SK-N-SH treated with all-trans-retinoic acid at 6 μM for 48 hours (cell line): ENCODE data around the gene ZMYM2.

Experiments
- ATAC-seq: fragments of 200-7000 bp; cut with Tn5 transposase; 3 replicates; pipeline ENCODE4 v1.9.1; 2020; ENCODE audit warnings: mild to moderate bottlenecking, moderate library complexity
- ARNTL ChIP-seq: fragments of 450-650 bp; formaldehyde crosslinking; IDR thresholded peaks from 2 replicates; pipeline ENCODE4 v1.5.0; 2020; ENCODE audit warnings: low read depth, mild to moderate bottlenecking, moderate library complexity, borderline replicate concordance
- BACH2 ChIP-seq: fragments of 250-450 bp; sonication (Bioruptor Pico); IDR thresholded peaks from 2 replicates; pipeline ENCODE4 v1.9.0; 2021; ENCODE audit warnings: mild to moderate bottlenecking, borderline replicate concordance
- CSDC2 ChIP-seq: fragments of 250-450 bp; sonication (Bioruptor Pico); IDR thresholded peaks from 2 replicates; pipeline ENCODE4 v1.5.0; 2020; ENCODE audit warnings: mild to moderate bottlenecking, moderate library complexity
- ESRRG ChIP-seq: fragments of 250-450 bp; sonication (Bioruptor Pico); IDR thresholded peaks from 2 replicates; pipeline ENCODE4 v1.6.1; 2021; ENCODE audit warnings: mild to moderate bottlenecking
- GLIS3 ChIP-seq: fragments of 250-450 bp; sonication (Bioruptor Pico); IDR thresholded peaks from 2 replicates; pipeline ENCODE4 v1.5.0; 2020; ENCODE audit warnings: mild to moderate bottlenecking, moderate library complexity
- OSR1 ChIP-seq: fragments of 250-450 bp; sonication (Bioruptor Pico); IDR thresholded peaks from 2 replicates; pipeline ENCODE4 v1.8.0; 2022; ENCODE audit warnings: moderate library complexity, mild to moderate bottlenecking, inconsistent platforms
- PPARA ChIP-seq: fragments of 250-450 bp; sonication (Bioruptor Pico); IDR thresholded peaks from 2 replicates; pipeline ENCODE4 v1.5.0; 2020; ENCODE audit warnings: mild to moderate bottlenecking, borderline replicate concordance
- RARB ChIP-seq: fragments of 250-450 bp; sonication (Bioruptor Pico); IDR thresholded peaks from 2 replicates; pipeline ENCODE4 v1.8.0; 2021; ENCODE audit warnings: mild to moderate bottlenecking, moderate library complexity
- SNAI2 ChIP-seq: fragments of 250-450 bp; sonication (Bioruptor Pico); IDR thresholded peaks from 2 replicates; pipeline ENCODE4 v1.5.0; 2020; ENCODE audit warnings: mild to moderate bottlenecking, moderate library complexity
- TCF4 ChIP-seq: fragments of 250-450 bp; sonication (Bioruptor Pico); IDR thresholded peaks from 2 replicates; pipeline ENCODE4 v1.8.0; 2021; ENCODE audit warnings: mild to moderate bottlenecking, moderate library complexity, borderline replicate concordance
- TOX ChIP-seq: fragments of 250-450 bp; sonication (Bioruptor Pico); IDR thresholded peaks from 2 replicates; pipeline ENCODE4 v1.8.0; 2021; ENCODE audit warnings: mild to moderate bottlenecking, moderate library complexity, borderline replicate concordance
- ZC3H10 ChIP-seq: fragments of 250-450 bp; sonication (Bioruptor Pico); IDR thresholded peaks from 2 replicates; pipeline ENCODE4 v1.5.1; 2021; ENCODE audit warnings: mild to moderate bottlenecking, moderate library complexity
- ZFP3 ChIP-seq: fragments of 250-450 bp; sonication (Bioruptor Pico); IDR thresholded peaks from 2 replicates; pipeline ENCODE4 v1.5.0; 2020; ENCODE audit warnings: mild to moderate bottlenecking, moderate library complexity
- ZFP30 ChIP-seq: fragments of 450-650 bp; formaldehyde crosslinking; IDR thresholded peaks from 2 replicates; pipeline ENCODE4 v1.5.0; 2022; ENCODE audit warnings: mild to moderate bottlenecking, moderate library complexity
- ZNF565 ChIP-seq: fragments of 450-650 bp; formaldehyde crosslinking; conservative IDR thresholded peaks from 2 replicates; pipeline ENCODE4 v1.5.0; 2020; ENCODE audit warnings: low read depth, mild to moderate bottlenecking, moderate library complexity
- ZNF70 ChIP-seq: fragments of 450-650 bp; formaldehyde crosslinking; IDR thresholded peaks from 2 replicates; pipeline ENCODE4 v1.5.0; 2020; ENCODE audit warnings: mild to moderate bottlenecking, moderate library complexity
- ZNF8 ChIP-seq: fragments of 450-650 bp; formaldehyde crosslinking; IDR thresholded peaks from 2 replicates; pipeline ENCODE4 v1.5.0; 2020; ENCODE audit warnings: mild to moderate bottlenecking, moderate library complexity
- TF ChIP-seq, protein P1 (sequence below): fragments of 250-450 bp; sonication (Bioruptor Pico); IDR thresholded peaks from 2 replicates; pipeline ENCODE4 v1.5.0; 2020; ENCODE audit warnings: mild to moderate bottlenecking, moderate library complexity
- TF ChIP-seq, protein P2 (sequence below): fragments of 250-450 bp; sonication (Bioruptor Pico); IDR thresholded peaks from 2 replicates; pipeline ENCODE4 v1.8.0; 2020; ENCODE audit warnings: mild to moderate bottlenecking, moderate library complexity, borderline replicate concordance
- TF ChIP-seq, protein P3 (sequence below): fragments of 250-450 bp; sonication (Bioruptor Pico); IDR thresholded peaks from 2 replicates; pipeline ENCODE4 v1.8.0; 2021; ENCODE audit warnings: low read depth, mild to moderate bottlenecking, moderate library complexity, borderline replicate concordance
- TF ChIP-seq, protein P4 (sequence below): fragments of 250-450 bp; sonication (Bioruptor Pico); IDR thresholded peaks from 2 replicates; pipeline ENCODE4 v1.5.1; 2020; ENCODE audit warnings: low read depth, mild to moderate bottlenecking, moderate library complexity
- TF ChIP-seq, protein P5 (sequence below): fragments of 250-450 bp; sonication (Bioruptor Pico); IDR thresholded peaks from 2 replicates; pipeline ENCODE4 v1.5.1; 2021; ENCODE audit warnings: mild to moderate bottlenecking, moderate library complexity

Gene ZMYM2

DNA sequence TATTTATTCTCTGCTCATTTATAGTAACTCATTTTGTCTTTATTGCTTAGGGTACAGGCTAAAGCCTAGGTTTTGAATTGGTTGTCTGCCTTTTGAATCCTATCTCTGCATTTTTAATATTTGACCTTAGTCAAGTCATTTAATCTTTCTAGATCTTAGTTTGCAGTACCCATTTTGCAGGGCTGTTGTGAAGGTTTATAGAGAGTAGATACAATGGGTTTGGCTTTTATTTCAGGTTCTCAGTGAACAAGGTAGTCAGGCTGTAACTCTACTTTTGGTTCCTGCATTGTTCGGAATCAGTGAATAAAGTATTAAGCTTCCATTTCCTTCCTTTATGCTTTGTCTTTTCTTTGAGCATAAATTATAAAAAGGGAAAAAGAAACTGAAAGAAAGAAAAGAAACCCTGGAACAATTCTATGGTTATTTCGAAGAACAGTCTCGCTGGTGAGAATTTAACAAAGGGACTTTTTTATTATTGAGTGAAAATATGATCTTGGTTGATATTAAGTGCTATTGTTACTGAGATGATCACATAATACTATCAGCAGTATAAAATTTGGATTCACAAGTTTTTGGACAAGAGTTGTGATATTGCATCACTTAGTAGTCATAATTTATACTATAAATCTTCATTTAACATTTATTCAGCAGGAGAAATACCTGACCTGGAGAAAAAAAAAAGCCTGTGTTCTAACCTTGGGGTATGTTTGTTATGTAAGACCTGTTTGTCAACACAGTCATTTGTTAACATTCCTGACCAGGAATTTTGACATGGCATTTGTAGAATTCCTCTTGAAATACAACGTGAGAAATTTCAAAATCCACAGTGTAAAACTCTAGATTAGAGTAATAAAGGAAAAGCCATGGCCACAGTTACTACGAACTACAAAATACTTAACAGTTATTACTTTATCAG is 91.3 kb downstream of the ZMYM2 start:
- no peak for ATAC-seq
- TF ChIP-seq BACH2, result no peak
- TF ChIP-seq, protein P1, sequence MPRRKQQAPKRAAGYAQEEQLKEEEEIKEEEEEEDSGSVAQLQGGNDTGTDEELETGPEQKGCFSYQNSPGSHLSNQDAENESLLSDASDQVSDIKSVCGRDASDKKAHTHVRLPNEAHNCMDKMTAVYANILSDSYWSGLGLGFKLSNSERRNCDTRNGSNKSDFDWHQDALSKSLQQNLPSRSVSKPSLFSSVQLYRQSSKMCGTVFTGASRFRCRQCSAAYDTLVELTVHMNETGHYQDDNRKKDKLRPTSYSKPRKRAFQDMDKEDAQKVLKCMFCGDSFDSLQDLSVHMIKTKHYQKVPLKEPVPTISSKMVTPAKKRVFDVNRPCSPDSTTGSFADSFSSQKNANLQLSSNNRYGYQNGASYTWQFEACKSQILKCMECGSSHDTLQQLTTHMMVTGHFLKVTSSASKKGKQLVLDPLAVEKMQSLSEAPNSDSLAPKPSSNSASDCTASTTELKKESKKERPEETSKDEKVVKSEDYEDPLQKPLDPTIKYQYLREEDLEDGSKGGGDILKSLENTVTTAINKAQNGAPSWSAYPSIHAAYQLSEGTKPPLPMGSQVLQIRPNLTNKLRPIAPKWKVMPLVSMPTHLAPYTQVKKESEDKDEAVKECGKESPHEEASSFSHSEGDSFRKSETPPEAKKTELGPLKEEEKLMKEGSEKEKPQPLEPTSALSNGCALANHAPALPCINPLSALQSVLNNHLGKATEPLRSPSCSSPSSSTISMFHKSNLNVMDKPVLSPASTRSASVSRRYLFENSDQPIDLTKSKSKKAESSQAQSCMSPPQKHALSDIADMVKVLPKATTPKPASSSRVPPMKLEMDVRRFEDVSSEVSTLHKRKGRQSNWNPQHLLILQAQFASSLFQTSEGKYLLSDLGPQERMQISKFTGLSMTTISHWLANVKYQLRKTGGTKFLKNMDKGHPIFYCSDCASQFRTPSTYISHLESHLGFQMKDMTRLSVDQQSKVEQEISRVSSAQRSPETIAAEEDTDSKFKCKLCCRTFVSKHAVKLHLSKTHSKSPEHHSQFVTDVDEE (CRISPR knock-in tag), result no peak
- TF ChIP-seq ZNF70, result no peak
- no peak for TF ChIP-seq ZFP30 (CRISPR knock-in tag)
- no peak for TF ChIP-seq RARB
- TF ChIP-seq ZFP3, result no peak
- no peak for TF ChIP-seq ZC3H10 (CRISPR knock-in tag)
- no peak for TF ChIP-seq TCF4
- TF ChIP-seq ARNTL (CRISPR knock-in tag), result no peak
- TF ChIP-seq ZNF8 (CRISPR knock-in tag), result no peak
- no peak for TF ChIP-seq ESRRG (CRISPR knock-in tag)
- TF ChIP-seq GLIS3 (CRISPR knock-in tag), result no peak
- TF ChIP-seq, protein P2, sequence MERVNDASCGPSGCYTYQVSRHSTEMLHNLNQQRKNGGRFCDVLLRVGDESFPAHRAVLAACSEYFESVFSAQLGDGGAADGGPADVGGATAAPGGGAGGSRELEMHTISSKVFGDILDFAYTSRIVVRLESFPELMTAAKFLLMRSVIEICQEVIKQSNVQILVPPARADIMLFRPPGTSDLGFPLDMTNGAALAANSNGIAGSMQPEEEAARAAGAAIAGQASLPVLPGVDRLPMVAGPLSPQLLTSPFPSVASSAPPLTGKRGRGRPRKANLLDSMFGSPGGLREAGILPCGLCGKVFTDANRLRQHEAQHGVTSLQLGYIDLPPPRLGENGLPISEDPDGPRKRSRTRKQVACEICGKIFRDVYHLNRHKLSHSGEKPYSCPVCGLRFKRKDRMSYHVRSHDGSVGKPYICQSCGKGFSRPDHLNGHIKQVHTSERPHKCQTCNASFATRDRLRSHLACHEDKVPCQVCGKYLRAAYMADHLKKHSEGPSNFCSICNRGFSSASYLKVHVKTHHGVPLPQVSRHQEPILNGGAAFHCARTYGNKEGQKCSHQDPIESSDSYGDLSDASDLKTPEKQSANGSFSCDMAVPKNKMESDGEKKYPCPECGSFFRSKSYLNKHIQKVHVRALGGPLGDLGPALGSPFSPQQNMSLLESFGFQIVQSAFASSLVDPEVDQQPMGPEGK (CRISPR knock-in tag), result no peak
- no peak for TF ChIP-seq ZNF565 (CRISPR knock-in tag)
- TF ChIP-seq CSDC2, result no peak
- TF ChIP-seq, protein P3, sequence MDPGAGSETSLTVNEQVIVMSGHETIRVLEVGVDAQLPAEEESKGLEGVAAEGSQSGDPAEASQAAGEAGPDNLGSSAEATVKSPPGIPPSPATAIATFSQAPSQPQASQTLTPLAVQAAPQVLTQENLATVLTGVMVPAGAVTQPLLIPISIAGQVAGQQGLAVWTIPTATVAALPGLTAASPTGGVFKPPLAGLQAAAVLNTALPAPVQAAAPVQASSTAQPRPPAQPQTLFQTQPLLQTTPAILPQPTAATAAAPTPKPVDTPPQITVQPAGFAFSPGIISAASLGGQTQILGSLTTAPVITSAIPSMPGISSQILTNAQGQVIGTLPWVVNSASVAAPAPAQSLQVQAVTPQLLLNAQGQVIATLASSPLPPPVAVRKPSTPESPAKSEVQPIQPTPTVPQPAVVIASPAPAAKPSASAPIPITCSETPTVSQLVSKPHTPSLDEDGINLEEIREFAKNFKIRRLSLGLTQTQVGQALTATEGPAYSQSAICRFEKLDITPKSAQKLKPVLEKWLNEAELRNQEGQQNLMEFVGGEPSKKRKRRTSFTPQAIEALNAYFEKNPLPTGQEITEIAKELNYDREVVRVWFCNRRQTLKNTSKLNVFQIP (CRISPR knock-in tag), result no peak
- TF ChIP-seq, protein P4, sequence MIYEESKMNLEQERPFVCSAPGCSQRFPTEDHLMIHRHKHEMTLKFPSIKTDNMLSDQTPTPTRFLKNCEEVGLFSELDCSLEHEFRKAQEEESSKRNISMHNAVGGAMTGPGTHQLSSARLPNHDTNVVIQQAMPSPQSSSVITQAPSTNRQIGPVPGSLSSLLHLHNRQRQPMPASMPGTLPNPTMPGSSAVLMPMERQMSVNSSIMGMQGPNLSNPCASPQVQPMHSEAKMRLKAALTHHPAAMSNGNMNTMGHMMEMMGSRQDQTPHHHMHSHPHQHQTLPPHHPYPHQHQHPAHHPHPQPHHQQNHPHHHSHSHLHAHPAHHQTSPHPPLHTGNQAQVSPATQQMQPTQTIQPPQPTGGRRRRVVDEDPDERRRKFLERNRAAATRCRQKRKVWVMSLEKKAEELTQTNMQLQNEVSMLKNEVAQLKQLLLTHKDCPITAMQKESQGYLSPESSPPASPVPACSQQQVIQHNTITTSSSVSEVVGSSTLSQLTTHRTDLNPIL (CRISPR knock-in tag), result no peak
- TF ChIP-seq, protein P5, sequence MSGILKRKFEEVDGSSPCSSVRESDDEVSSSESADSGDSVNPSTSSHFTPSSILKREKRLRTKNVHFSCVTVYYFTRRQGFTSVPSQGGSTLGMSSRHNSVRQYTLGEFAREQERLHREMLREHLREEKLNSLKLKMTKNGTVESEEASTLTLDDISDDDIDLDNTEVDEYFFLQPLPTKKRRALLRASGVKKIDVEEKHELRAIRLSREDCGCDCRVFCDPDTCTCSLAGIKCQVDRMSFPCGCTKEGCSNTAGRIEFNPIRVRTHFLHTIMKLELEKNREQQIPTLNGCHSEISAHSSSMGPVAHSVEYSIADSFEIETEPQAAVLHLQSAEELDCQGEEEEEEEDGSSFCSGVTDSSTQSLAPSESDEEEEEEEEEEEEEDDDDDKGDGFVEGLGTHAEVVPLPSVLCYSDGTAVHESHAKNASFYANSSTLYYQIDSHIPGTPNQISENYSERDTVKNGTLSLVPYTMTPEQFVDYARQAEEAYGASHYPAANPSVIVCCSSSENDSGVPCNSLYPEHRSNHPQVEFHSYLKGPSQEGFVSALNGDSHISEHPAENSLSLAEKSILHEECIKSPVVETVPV (CRISPR knock-in tag), result no peak
- TF ChIP-seq, all 23 proteins: peak for 0

DNA sequence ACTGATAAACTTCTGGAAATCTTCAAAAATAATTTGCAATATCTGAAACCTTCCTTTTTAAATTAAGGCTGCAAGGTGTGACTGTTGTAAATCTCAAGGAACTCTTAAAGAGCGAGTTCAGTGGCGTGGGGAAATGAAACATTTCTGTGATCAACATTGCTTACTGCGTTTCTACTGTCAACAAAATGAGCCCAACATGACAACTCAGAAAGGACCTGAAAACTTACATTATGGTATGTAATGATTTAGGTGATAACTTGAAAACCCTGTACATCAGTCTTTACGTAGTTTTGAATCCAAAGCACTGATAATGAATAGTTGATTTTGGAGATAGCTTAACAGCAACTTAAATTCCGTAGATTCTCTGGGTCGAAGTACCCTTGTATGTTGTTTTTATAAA is 92.8 kb downstream of the ZMYM2 start:
- TF ChIP-seq ZNF565 (CRISPR knock-in tag) (no peak), ARNTL (CRISPR knock-in tag) (no peak), OSR1 (CRISPR knock-in tag) (no peak), ESRRG (CRISPR knock-in tag) (no peak), TCF4 (no peak), ZFP3 (no peak), TOX (no peak), SNAI2 (CRISPR knock-in tag) (no peak), PPARA (no peak), ZFP30 (CRISPR knock-in tag) (no peak)
- TF ChIP-seq, protein P3 (CRISPR knock-in tag), result no peak
- TF ChIP-seq, protein P2 (CRISPR knock-in tag), result no peak
- TF ChIP-seq, protein P1 (CRISPR knock-in tag), result no peak
- TF ChIP-seq, all 23 proteins: peak for 0
- no peak for ATAC-seq
